Thoracic aorta (tissue), 2 donors: Measurements from ENCODE around the gene SSH2. TPM values are rescaled to one million over a fixed set of nuclear protein-coding genes. Genes with fewer than 3 reads are reported as not detected.

Source experiments
- ATAC-seq: fragments of 150-250 bp; one replicate; pipeline ENCODE4 v1.8.0; 2017; ENCODE audit warnings: low read depth; ENCODE audit not compliant: insufficient number of reproducible peaks, low FRiP score
- DNase-seq: peaks from one replicate; pipeline ENCODE4 v3.0.0-alpha.2; 2020; ENCODE audit warnings: low spot score
- H3K27ac ChIP-seq, 2 donors: fragments of 200-600 bp; sonication (generic); 1 replicate in 1 of 2; 2 replicates in 1 of 2; pipeline ENCODE4 v1.5.1; 2016; ENCODE audit warnings: mild to moderate bottlenecking in 2 of 2, moderate library complexity in 2 of 2
- H3K27me3 ChIP-seq: fragments of 200-600 bp; sonication (generic); replicated peaks from 2 replicates; pipeline ENCODE4 v1.6.0; 2016; ENCODE audit warnings: mild to moderate bottlenecking; ENCODE audit not compliant: insufficient read depth
- H3K36me3 ChIP-seq: fragments of 200-600 bp; sonication (generic); one replicate; pipeline ENCODE4 v1.5.1; 2016
- H3K4me1 ChIP-seq, 2 donors: fragments of 200-600 bp; sonication (generic); 1 replicate in 1 of 2; 2 replicates in 1 of 2; pipeline versions ENCODE4 v1.5.1 to v1.6.0; 2016; ENCODE audit warnings: low read depth in 2 of 2, mild to moderate bottlenecking in 1 of 2; ENCODE audit not compliant: control insufficient read depth in 1 of 2
- H3K4me3 ChIP-seq: fragments of 200-600 bp; sonication (generic); 2 replicates; pipeline ENCODE4 v1.5.1; 2016; ENCODE audit warnings: mild to moderate bottlenecking
- H3K9me3 ChIP-seq: fragments of 200-600 bp; sonication (generic); 2 replicates; pipeline ENCODE4 v1.5.1; 2016
- CTCF ChIP-seq: fragments of 200-600 bp; sonication (generic); IDR thresholded peaks from one replicate; pipeline ENCODE4 v1.5.1; 2019; ENCODE audit warnings: antibody characterized with exemption
- total RNA-seq, 2 donors: library from RNA; depleted of rRNA; stranded (reverse); fragments of >200 nt; gene quantifications; one replicate each; pipeline versions ENCODE4 v1.1.0 to v1.2.3, GENCODE V29; 2016

SSH2 gene
- total RNA-seq, 2 donors from 2014 or later: 31.5 to 33.2 TPM

- no peak for TF ChIP-seq CTCF
- ATAC-seq (no peak), DNase-seq (no peak)
- Histone ChIP-seq H3K36me3 (peaks cover 5% of the 10 kb centered on the region), H3K27ac (no peak overlapping the region), H3K4me1 (peaks cover 5 to 39% of the 10 kb centered on the region in 2 donors), H3K27me3 (no peaks in the 10 kb centered on the region), H3K4me3 (no peak overlapping the region), H3K9me3 (no peaks in the 10 kb centered on the region)
These were observed 346.4 kb downstream of the SSH2 start for GRCh38 chr17:29583324-29584248.

GRCh38 chr17:29582772-29583171 lies 347.3 kb downstream of the SSH2 start:
- DNase-seq (no peak), ATAC-seq (no peak)
- H3K4me1 ChIP-seq: peaks cover 0 to 35% of the 10 kb centered on the region in 2 donors
- H3K36me3 ChIP-seq: peaks cover 5% of the 10 kb centered on the region
- TF ChIP-seq CTCF: no peak
- H3K4me3 ChIP-seq: no peak overlapping the region
- H3K27me3 ChIP-seq: no peaks in the 10 kb centered on the region
- no peak overlapping the region for H3K27ac ChIP-seq
- H3K9me3 ChIP-seq: no peaks in the 10 kb centered on the region

- Histone ChIP-seq H3K27ac (no peak overlapping the region), H3K4me3 (no peak overlapping the region), H3K9me3 (no peaks in the 10 kb centered on the region), H3K4me1 (peaks cover 0 to 35% of the 10 kb centered on the region in 2 donors), H3K36me3 (peaks cover 5% of the 10 kb centered on the region), H3K27me3 (no peaks in the 10 kb centered on the region)
- DNase-seq (no peak), ATAC-seq (no peak)
- TF ChIP-seq CTCF: no peak
These were observed 347.7 kb downstream of the SSH2 start for GRCh38 chr17:29582254-29582765.

GRCh38 chr17:29581583-29582253 lies 348.3 kb downstream of the SSH2 start:
- Histone ChIP-seq H3K27me3 (no peaks in the 10 kb centered on the region), H3K4me1 (peaks cover 0 to 34% of the 10 kb centered on the region in 2 donors), H3K27ac (no peak overlapping the region), H3K9me3 (no peaks in the 10 kb centered on the region), H3K4me3 (no peak overlapping the region), H3K36me3 (peaks cover 5% of the 10 kb centered on the region)
- ATAC-seq (no peak), DNase-seq (no peak)
- TF ChIP-seq CTCF: no peak
